ENCODE measurements around the gene SENP5.

The SENP5 gene

GRCh38 chr3:196969134-196969659 lies 101.5 kb downstream of the SENP5 start:
- DNase-seq (ENCODE audit: low spot score): no peak

- peak; percentile 81 for DNase-seq (ENCODE audit: low spot score)
These were observed 102.2 kb downstream of the SENP5 start for GRCh38 chr3:196969660-196970546.

- DNase-seq (ENCODE audit: low spot score): no peak
These were observed 102.9 kb downstream of the SENP5 start for GRCh38 chr3:196970547-196971093.

GRCh38 chr3:196971094-196971698 lies 103.5 kb downstream of the SENP5 start:
- no peak for DNase-seq (ENCODE audit: low spot score)

GRCh38 chr3:196974661-196975060 lies 106.9 kb downstream of the SENP5 start:
- DNase-seq (ENCODE audit: low spot score): no peak

- DNase-seq (ENCODE audit: low spot score): no peak
These were observed 107.6 kb downstream of the SENP5 start for GRCh38 chr3:196975349-196975748.

GRCh38 chr3:196976941-196977340 lies 109.2 kb downstream of the SENP5 start:
- DNase-seq (ENCODE audit: low spot score): no peak

GRCh38 chr3:196979545-196979944 lies 111.8 kb downstream of the SENP5 start:
- DNase-seq (ENCODE audit: low spot score): no peak

- DNase-seq (ENCODE audit: low spot score): no peak
These were observed 113.9 kb downstream of the SENP5 start for GRCh38 chr3:196981657-196982056.

GRCh38 chr3:196983186-196983585 lies 115.5 kb downstream of the SENP5 start:
- no peak for DNase-seq (ENCODE audit: low spot score)

Measured in hepatic stellate cell (primary cell).